CD14-positive monocyte (primary cell): ENCODE data around the gene ZBTB7C. TPM values are rescaled to one million over a fixed set of nuclear protein-coding genes. Genes with fewer than 3 reads are reported as not detected.

Source experiments
- DNase-seq, 3 donors: peaks; one replicate each; pipeline ENCODE4 v3.0.0-alpha.2; 2011 to 2022
- H2AFZ ChIP-seq: 2 replicates; pipeline ENCODE4 v1.6.0; 2012; ENCODE audit warnings: mild to moderate bottlenecking, low read depth, low read length, inconsistent platforms; ENCODE audit not compliant: insufficient read depth, poor library complexity, severe bottlenecking
- H3K27ac ChIP-seq, 2 donors: 1 replicate in 1 of 2; 2 replicates in 1 of 2; pipeline ENCODE4 v1.5.1; 2012 to 2013; ENCODE audit warnings: low read length in 2 of 2, control low read depth in 1 of 2, inconsistent platforms in 1 of 2, low read depth in 1 of 2, mild to moderate bottlenecking in 1 of 2
- H3K27me3 ChIP-seq, 2 donors: one replicate each; pipeline versions ENCODE4 v1.6.0 to v1.6.1; 2011 to 2013; ENCODE audit warnings: low read length in 2 of 2; ENCODE audit not compliant: control insufficient read depth in 2 of 2, insufficient read depth in 2 of 2
- H3K36me3 ChIP-seq, 2 donors: replicated peaks in 1 of 2; 1 replicate in 1 of 2; 2 replicates in 1 of 2; pipeline versions ENCODE4 v1.5.1 to v1.6.1; 2012 to 2013; ENCODE audit warnings: low read length in 2 of 2, control low read depth in 1 of 2, inconsistent platforms in 1 of 2, mild to moderate bottlenecking in 1 of 2; ENCODE audit not compliant: insufficient read depth in 2 of 2, control insufficient read depth in 1 of 2
- H3K4me1 ChIP-seq, 2 donors: 1 replicate in 1 of 2; 2 replicates in 1 of 2; pipeline versions ENCODE4 v1.5.1 to v1.6.1; 2012 to 2013; ENCODE audit warnings: low read length in 2 of 2, control low read depth in 1 of 2, inconsistent platforms in 1 of 2, mild to moderate bottlenecking in 1 of 2, moderate library complexity in 1 of 2; ENCODE audit not compliant: insufficient read depth in 2 of 2, control insufficient read depth in 1 of 2
- H3K4me2 ChIP-seq: replicated peaks from 2 replicates; pipeline ENCODE3; 2012; ENCODE audit warnings: low read length, moderate library complexity, mild to moderate bottlenecking; ENCODE audit not compliant: poor library complexity, severe bottlenecking; ENCODE audit errors: extremely low read depth
- H3K4me3 ChIP-seq, 3 experiments: fragments of 200-600 bp in 1 of 3; sonication (generic) in 1 of 3; replicated peaks in 1 of 3; 1 replicate in 2 of 3; 2 replicates in 1 of 3; pipeline ENCODE4 v1.5.1; 2011 to 2013; ENCODE audit warnings: low read length in 3 of 3, mild to moderate bottlenecking in 3 of 3, control low read depth in 2 of 3, low read depth in 2 of 3, inconsistent platforms in 1 of 3, moderate library complexity in 1 of 3
- H3K79me2 ChIP-seq: 2 replicates; pipeline ENCODE4 v1.6.0; 2012; ENCODE audit warnings: mild to moderate bottlenecking, control low read depth, inconsistent platforms, low read length, moderate library complexity; ENCODE audit not compliant: insufficient read depth
- H3K9ac ChIP-seq: 2 replicates; pipeline ENCODE4 v1.6.0; 2017; ENCODE audit warnings: low read length, mild to moderate bottlenecking; ENCODE audit not compliant: insufficient read depth, poor library complexity, severe bottlenecking
- H3K9me3 ChIP-seq, 2 donors: replicated peaks in 1 of 2; 1 replicate in 1 of 2; 2 replicates in 1 of 2; pipeline versions ENCODE4 v1.5.1 to v1.6.1; 2012 to 2013; ENCODE audit warnings: low read length in 2 of 2, control low read depth in 1 of 2; ENCODE audit not compliant: control insufficient read depth in 1 of 2, insufficient read depth in 1 of 2
- H4K20me1 ChIP-seq: 2 replicates; pipeline ENCODE4 v1.6.0; 2012; ENCODE audit warnings: mild to moderate bottlenecking, low read length, control low read depth, moderate library complexity; ENCODE audit not compliant: insufficient read depth
- H3K27ac Mint-ChIP-seq, 7 donors: one replicate each; pipeline ENCODE4 v1.8.0; 2020; ENCODE audit warnings: mild to moderate bottlenecking in 7 of 7, mixed read lengths in 7 of 7, moderate library complexity in 6 of 7, inconsistent platforms in 2 of 7
- H3K27me3 Mint-ChIP-seq, 3 donors: one replicate each; pipeline ENCODE4 v1.8.0; 2021 to 2022; ENCODE audit warnings: low read depth in 3 of 3, mild to moderate bottlenecking in 3 of 3, mixed read lengths in 3 of 3, moderate library complexity in 3 of 3, inconsistent platforms in 1 of 3
- H3K36me3 Mint-ChIP-seq, 2 donors: one replicate each; pipeline ENCODE4 v1.8.0; 2020; ENCODE audit warnings: mixed read lengths in 2 of 2, inconsistent platforms in 1 of 2, mild to moderate bottlenecking in 1 of 2
- H3K4me1 Mint-ChIP-seq: one replicate; pipeline ENCODE4 v1.8.0; 2020; ENCODE audit warnings: mild to moderate bottlenecking, mixed read lengths
- H3K4me3 Mint-ChIP-seq, 2 donors: one replicate each; pipeline ENCODE4 v1.8.0; 2020; ENCODE audit warnings: mild to moderate bottlenecking in 2 of 2, mixed read lengths in 2 of 2, moderate library complexity in 1 of 2
- H3K9me3 Mint-ChIP-seq, 7 donors: one replicate each; pipeline ENCODE4 v1.8.0; 2020 to 2022; ENCODE audit warnings: mixed read lengths in 7 of 7, mild to moderate bottlenecking in 6 of 7, moderate library complexity in 6 of 7, inconsistent platforms in 2 of 7
- CTCF ChIP-seq: fragments of 200-600 bp; IDR thresholded peaks from one replicate; pipeline ENCODE4 v1.8.0; 2022; ENCODE audit warnings: antibody characterized with exemption, mild to moderate bottlenecking
- WGBS: methylation state at CpG from one replicate; pipeline ENCODE4 v1.1.5; 2013; ENCODE audit warnings: missing lambda C conversion rate; ENCODE audit not compliant: insufficient coverage; 5-methylcytosine and 5-hydroxymethylcytosine counted together
- intact Hi-C, 2 donors: fragments of 100-400 bp; cut with micrococcal nuclease; formaldehyde crosslinking; loops; one replicate each; pipeline versions ENCODE4 v1.15.0 to v1.15.1; 2023
- polyA plus RNA-seq, 3 donors: library from polyadenylated mRNA; depleted of rRNA in 1 of 3; unstranded in 2 of 3; stranded (reverse) in 1 of 3; fragments of 300-500 nt in 2 of 3; fragments of >200 nt in 1 of 3; fragmentation: Illumina TruSeq in 2 of 3; gene quantifications; 1 replicate in 2 of 3; 2 replicates in 1 of 3; pipeline ENCODE4 v1.2.3, GENCODE V29; 2012 to 2021

The ZBTB7C gene
- polyA plus RNA-seq, 3 donors: 0.03 to 0.09 TPM; not detected in 1

- Histone ChIP-seq H3K9me3 (no peaks in the 10 kb centered on the region), H3K27ac (no peak overlapping the region), H2AFZ (peak overlapping the region; percentile 11), H3K4me3 (no peak overlapping the region), H3K79me2 (no peaks in the 10 kb centered on the region), H3K9ac (no peak overlapping the region), H3K36me3 (no peaks in the 10 kb centered on the region), H3K4me1 (no peaks in the 10 kb centered on the region), H3K27me3 (peaks cover 0 to 11% of the 10 kb centered on the region in 2 donors), H3K4me2 (no peak overlapping the region), H4K20me1 (no peaks in the 10 kb centered on the region)
- no peaks in the 10 kb centered on the region for H3K36me3 Mint-ChIP-seq
- intact Hi-C loops: loop anchor here (5.0 to 10.0 kb wide), 2 partner anchors 88 to 424 kb away; partner anchors contain the start of gene SMAD2 (in 1 of the 2)
- WGBS: 81% methylated on average over 7 of the region's 8 CpGs
- peaks cover 0 to 1% (median 0%) of the 10 kb centered on the region in 7 donors for H3K9me3 Mint-ChIP-seq
- peak overlapping the region in 1 of 7 donors; percentile 18 for H3K27ac Mint-ChIP-seq
- no peak overlapping the region for H3K4me3 Mint-ChIP-seq
- peaks cover 8 to 20% (median 13%) of the 10 kb centered on the region in 3 donors for H3K27me3 Mint-ChIP-seq
- peaks cover 3% of the 10 kb centered on the region for H3K4me1 Mint-ChIP-seq
- TF ChIP-seq CTCF: no peak
- DNase-seq: no peak
Measured at GRCh38 chr18:48020337-48021250, 388.6 kb downstream of the ZBTB7C start.

- H3K4me1 Mint-ChIP-seq: peaks cover 3% of the 10 kb centered on the region
- H3K9me3 Mint-ChIP-seq: peaks cover 0 to 2% (median 1%) of the 10 kb centered on the region in 7 donors
- H3K36me3 Mint-ChIP-seq: no peaks in the 10 kb centered on the region
- H3K27ac Mint-ChIP-seq: no peak overlapping the region
- H3K27me3 ChIP-seq: peaks cover 0 to 11% of the 10 kb centered on the region in 2 donors
- H3K36me3 ChIP-seq: no peaks in the 10 kb centered on the region
- no peaks in the 10 kb centered on the region for H3K4me1 ChIP-seq
- no peaks in the 10 kb centered on the region for H3K79me2 ChIP-seq
- no peaks in the 10 kb centered on the region for H3K9me3 ChIP-seq
- TF ChIP-seq CTCF: no peak
- no peak for DNase-seq
- H3K4me3 Mint-ChIP-seq: no peak overlapping the region
- no peak overlapping the region for H3K9ac ChIP-seq
- no peak overlapping the region for H3K4me2 ChIP-seq
- H3K27me3 Mint-ChIP-seq: peaks cover 8 to 24% (median 12%) of the 10 kb centered on the region in 3 donors
- 95% methylated on average over 3 of the region's 6 CpGs for WGBS
- H2AFZ ChIP-seq: no peak overlapping the region
- no peak overlapping the region for H3K4me3 ChIP-seq
- no peak overlapping the region for H3K27ac ChIP-seq
- intact Hi-C loops: loop anchor here (5.0 to 10.0 kb wide), 2 partner anchors 87 to 425 kb away; partner anchors contain the start of gene SMAD2 (in 1 of the 2)
- H4K20me1 ChIP-seq: no peaks in the 10 kb centered on the region
Measured at GRCh38 chr18:48019557-48020325, 389.4 kb downstream of the ZBTB7C start.
